GM12865 (cell line): ENCODE measurements around the gene ADCY3.

Experiments used
- DNase-seq: peaks from one replicate; pipeline ENCODE4 v3.0.0; 2010; ENCODE audit warnings: low read depth
- H3K4me3 ChIP-seq: 2 replicates; pipeline ENCODE4 v1.5.1; 2011; ENCODE audit warnings: mild to moderate bottlenecking, low read depth, low read length, control low read depth
- TF ChIP-seq, protein P1 (sequence below): IDR thresholded peaks from 2 replicates; pipeline ENCODE4 v1.5.1; 2011; ENCODE audit warnings: low read length, control low read depth, low read depth, inconsistent platforms; ENCODE audit not compliant: insufficient read depth; ENCODE audit errors: missing control alignments

Gene ADCY3

DNA sequence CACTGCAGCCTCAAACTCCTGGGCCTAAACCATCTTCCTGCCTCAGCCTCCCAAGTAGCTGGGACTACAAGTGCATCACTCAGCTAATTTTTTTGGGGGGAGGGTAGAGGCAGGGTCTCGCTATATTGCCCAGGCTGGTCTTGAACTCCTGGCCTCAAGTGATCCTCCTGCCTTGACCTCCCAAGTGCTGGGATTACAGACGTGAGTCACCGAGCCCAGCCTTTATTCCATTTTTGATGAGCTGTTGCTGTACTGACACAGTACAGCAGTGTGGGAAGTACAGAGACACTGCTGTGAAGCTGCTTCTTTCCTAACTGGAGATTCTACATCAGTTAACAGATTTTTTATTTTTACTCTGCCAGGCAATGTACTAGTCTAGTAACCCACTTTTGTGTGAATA is 145.7 kb downstream of the ADCY3 start:
- no peak for DNase-seq
- no peak overlapping the region for H3K4me3 ChIP-seq
- TF ChIP-seq, protein P1, sequence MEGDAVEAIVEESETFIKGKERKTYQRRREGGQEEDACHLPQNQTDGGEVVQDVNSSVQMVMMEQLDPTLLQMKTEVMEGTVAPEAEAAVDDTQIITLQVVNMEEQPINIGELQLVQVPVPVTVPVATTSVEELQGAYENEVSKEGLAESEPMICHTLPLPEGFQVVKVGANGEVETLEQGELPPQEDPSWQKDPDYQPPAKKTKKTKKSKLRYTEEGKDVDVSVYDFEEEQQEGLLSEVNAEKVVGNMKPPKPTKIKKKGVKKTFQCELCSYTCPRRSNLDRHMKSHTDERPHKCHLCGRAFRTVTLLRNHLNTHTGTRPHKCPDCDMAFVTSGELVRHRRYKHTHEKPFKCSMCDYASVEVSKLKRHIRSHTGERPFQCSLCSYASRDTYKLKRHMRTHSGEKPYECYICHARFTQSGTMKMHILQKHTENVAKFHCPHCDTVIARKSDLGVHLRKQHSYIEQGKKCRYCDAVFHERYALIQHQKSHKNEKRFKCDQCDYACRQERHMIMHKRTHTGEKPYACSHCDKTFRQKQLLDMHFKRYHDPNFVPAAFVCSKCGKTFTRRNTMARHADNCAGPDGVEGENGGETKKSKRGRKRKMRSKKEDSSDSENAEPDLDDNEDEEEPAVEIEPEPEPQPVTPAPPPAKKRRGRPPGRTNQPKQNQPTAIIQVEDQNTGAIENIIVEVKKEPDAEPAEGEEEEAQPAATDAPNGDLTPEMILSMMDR = no peak

- no peak overlapping the region for H3K4me3 ChIP-seq
- no peak for DNase-seq
- TF ChIP-seq, protein P1 = no peak
Observed at GRCh38 chr2:24771764-24772586, 148.1 kb downstream of the ADCY3 start.

GRCh38 chr2:24771061-24771460 is 149.0 kb downstream of the ADCY3 start:
- TF ChIP-seq, protein P1 = no peak
- H3K4me3 ChIP-seq = no peak overlapping the region
- DNase-seq = no peak
